IPS-20b (cell line): Measurements from ENCODE around the gene EFCC1.

ENCODE experiments used
- H3K27ac ChIP-seq: one replicate; pipeline ENCODE4 v1.5.1; 2013; ENCODE audit warnings: low read length
- H3K27me3 ChIP-seq: 2 replicates; pipeline ENCODE4 v1.6.1; 2013; ENCODE audit warnings: mild to moderate bottlenecking, low read length, inconsistent platforms; ENCODE audit not compliant: insufficient read depth
- H3K36me3 ChIP-seq: 2 replicates; pipeline ENCODE4 v1.6.1; 2013; ENCODE audit warnings: low read depth, mild to moderate bottlenecking, inconsistent platforms, low read length, moderate library complexity; ENCODE audit not compliant: insufficient read depth
- H3K4me1 ChIP-seq: 2 replicates; pipeline ENCODE4 v1.6.1; 2013; ENCODE audit warnings: mild to moderate bottlenecking, control low read depth, inconsistent platforms, low read length, moderate library complexity; ENCODE audit not compliant: insufficient read depth
- H3K4me3 ChIP-seq: 2 replicates; pipeline ENCODE4 v1.5.1; 2013; ENCODE audit warnings: mild to moderate bottlenecking, low read length, inconsistent platforms
- H3K9ac ChIP-seq: 2 replicates; pipeline ENCODE4 v1.6.1; 2013; ENCODE audit warnings: low read depth, mild to moderate bottlenecking, inconsistent platforms, low read length, moderate library complexity
- H3K9me3 ChIP-seq: 2 replicates; pipeline ENCODE4 v1.6.1; 2013; ENCODE audit warnings: mild to moderate bottlenecking, low read depth, low read length, inconsistent platforms; ENCODE audit not compliant: insufficient read depth

Gene EFCC1

DNA sequence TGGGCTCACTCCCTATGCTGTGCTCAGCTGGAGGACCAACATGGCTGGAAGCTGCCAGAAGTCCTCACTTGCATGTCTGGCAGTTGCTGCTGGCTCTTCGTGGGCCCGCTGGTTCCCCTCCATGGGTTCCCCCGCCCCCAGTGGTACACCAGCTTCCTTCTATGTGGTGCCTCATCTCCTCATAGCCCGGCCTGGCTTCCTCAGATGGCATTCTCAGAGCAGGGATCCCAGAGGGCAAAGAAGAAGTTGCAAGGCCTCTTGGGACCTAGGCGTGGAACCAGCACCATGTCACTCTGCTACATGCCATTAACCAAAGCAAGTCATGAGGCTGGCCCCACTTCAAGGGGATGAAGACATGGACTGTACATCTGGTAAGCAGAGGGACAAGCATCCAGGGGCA is 4.4 kb upstream of the EFCC1 start:
- Histone ChIP-seq H3K27ac (no peak overlapping the region), H3K4me1 (peaks cover 21% of the 10 kb centered on the region; the same call in 1 of the 2 replicates), H3K27me3 (peaks cover 95% of the 10 kb centered on the region), H3K36me3 (no peaks in the 10 kb centered on the region), H3K9ac (no peak overlapping the region), H3K4me3 (no peak overlapping the region), H3K9me3 (no peaks in the 10 kb centered on the region)

DNA sequence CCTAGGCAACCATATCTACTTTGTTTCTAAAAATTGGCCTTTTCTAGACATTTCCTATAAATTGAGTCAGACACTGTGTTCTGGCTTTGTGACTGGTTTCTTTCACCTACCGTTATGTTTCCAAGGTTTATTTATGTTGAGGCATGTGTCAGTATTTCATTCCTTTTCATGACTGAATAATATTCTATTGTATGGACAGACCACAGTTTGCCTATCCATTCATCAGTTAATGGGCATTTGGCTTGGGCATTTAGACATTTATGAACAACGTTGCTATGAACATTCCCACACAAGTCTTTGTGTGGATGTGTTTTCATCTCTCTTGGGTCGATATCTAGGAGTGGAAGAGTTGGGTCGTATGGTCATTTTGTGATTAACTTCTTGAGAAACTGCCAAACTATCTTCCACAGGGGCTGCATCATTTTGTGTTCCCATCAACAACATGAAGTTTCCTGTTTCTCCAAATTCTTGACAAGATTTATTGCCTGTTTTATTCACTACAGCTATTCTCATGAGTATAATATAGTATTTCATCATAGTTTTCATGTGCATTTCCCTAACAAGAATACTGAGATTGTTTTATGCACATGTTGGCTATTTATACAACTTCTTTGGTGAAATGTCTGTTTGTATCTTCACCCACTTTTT is 3.5 kb upstream of the EFCC1 start:
- Histone ChIP-seq H3K36me3 (no peaks in the 10 kb centered on the region), H3K4me3 (no peak overlapping the region), H3K4me1 (peaks cover 21% of the 10 kb centered on the region; the same call in 1 of the 2 replicates), H3K27me3 (peaks cover 96% of the 10 kb centered on the region), H3K9ac (no peak overlapping the region), H3K9me3 (no peaks in the 10 kb centered on the region), H3K27ac (no peak overlapping the region)

DNA sequence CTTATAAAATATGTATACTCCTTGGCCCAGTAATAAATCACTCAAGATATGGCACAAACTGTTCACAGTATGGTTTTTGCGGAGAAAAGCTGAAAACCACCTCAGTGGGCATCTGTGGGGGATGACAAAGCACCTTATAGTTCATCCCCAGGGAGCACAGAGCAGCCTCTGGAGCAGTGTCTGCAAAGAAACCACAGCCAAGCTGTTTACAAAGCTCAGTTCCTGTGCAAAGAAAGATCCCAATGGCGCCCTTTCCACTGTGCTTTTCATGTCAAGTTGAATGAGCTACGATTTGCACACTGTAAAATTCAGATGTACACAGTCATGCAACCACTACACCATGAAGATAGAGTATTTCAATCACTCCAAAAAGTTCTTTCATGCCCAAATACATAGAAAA is 2.5 kb upstream of the EFCC1 start:
- peak overlapping the region; percentile 18; the same call in 1 of the 2 replicates for H3K9ac ChIP-seq
- H3K27ac ChIP-seq: no peak overlapping the region
- no peaks in the 10 kb centered on the region for H3K36me3 ChIP-seq
- peak overlapping the region; percentile 40; the same call in 1 of the 2 replicates for H3K4me3 ChIP-seq
- H3K27me3 ChIP-seq: peaks cover 96% of the 10 kb centered on the region
- H3K9me3 ChIP-seq: no peaks in the 10 kb centered on the region
- H3K4me1 ChIP-seq: peaks cover 14% of the 10 kb centered on the region; the same call in 1 of the 2 replicates

DNA sequence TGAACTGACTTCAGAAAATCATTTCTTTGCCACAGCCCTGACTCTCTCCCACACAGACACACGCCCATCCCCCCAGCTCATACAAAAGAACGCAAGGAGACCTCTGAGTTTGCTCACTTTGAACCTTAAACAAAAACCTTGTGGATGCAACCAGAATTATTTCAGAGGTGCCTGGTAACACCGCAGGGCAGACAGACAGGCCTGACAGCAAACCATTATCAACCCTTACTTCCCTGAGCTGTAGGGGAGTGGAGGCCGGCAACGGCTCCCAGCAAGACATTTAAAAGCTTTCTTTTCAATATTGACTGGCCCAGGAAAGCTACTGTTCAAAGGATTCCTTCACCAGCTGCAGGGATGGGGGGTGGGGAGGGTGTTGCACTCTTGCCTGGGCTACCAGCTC is 2.0 kb upstream of the EFCC1 start:
- Histone ChIP-seq H3K27ac (no peak overlapping the region), H3K4me3 (peak overlapping the region; percentile 40; the same call in 1 of the 2 replicates), H3K4me1 (peaks cover 14% of the 10 kb centered on the region; the same call in 1 of the 2 replicates), H3K9me3 (no peaks in the 10 kb centered on the region), H3K36me3 (no peaks in the 10 kb centered on the region), H3K27me3 (peaks cover 99% of the 10 kb centered on the region), H3K9ac (peak overlapping the region; percentile 18; the same call in 1 of the 2 replicates)

DNA sequence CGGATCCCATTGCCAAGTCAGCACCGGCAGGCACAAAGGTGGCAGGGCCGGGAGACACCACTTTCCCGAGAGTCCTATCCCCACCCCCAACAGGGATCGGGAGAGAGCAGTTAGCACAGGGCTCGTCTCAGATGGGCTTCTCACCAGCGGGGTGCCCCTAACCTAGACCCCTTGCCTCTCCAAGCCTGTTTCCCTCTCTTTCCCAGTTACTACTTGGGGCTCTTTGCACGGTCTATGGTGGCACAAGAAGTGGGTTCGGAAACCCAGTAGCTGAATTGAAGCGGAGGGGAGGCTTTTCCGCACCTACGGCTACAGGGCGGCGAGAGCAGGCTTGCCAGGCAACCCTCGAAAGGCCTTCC is 383 bp upstream of the EFCC1 start:
- no peaks in the 10 kb centered on the region for H3K9me3 ChIP-seq
- H3K9ac ChIP-seq: peak overlapping the region; percentile 28; the same call in 1 of the 2 replicates
- peak overlapping the region; percentile 73 for H3K4me3 ChIP-seq
- no peaks in the 10 kb centered on the region for H3K36me3 ChIP-seq
- no peak overlapping the region for H3K27ac ChIP-seq
- peaks cover 8% of the 10 kb centered on the region; the same call in 1 of the 2 replicates for H3K4me1 ChIP-seq
- peaks cover 99% of the 10 kb centered on the region for H3K27me3 ChIP-seq

DNA sequence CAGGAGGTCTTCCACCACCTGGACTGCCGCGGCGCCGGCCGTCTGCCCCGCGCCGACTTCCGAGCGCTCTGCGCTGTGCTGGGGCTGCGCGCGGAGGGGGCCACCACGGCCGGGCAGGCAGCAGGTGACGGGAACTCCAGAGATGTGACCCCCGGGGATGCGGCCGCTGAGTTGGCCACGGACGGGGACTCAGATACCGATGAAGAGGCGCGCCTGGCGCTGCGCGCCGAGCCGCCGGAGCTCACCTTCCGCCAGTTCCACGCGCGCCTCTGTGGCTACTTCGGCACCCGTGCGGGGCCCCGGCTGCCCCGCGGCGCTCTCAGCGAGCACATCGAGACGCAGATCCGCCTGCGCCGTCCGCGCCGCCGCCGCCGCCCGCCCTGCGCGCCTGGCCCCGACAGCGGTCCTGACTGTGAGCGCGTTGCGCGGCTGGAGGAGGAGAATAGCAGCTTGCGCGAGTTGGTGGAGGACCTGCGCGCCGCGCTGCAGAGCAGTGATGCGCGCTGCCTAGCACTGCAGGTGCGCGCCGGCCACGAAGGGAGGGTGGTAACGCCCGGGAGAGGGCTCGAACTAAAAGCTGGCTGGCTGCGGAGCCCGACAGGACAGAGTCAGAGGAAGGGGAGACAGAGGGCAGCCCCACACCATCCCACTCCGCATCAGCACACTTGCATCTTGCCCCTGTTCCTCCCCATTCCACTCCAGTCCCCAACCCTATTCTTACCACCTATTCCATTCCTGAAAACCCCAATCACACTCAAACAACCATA is 885 bp downstream of the EFCC1 start:
- Histone ChIP-seq H3K27ac (no peak overlapping the region), H3K9ac (no peak overlapping the region), H3K4me1 (peaks cover 8% of the 10 kb centered on the region; the same call in 1 of the 2 replicates), H3K36me3 (no peaks in the 10 kb centered on the region), H3K9me3 (no peaks in the 10 kb centered on the region), H3K27me3 (peaks cover 99% of the 10 kb centered on the region), H3K4me3 (peak overlapping the region; percentile 73)

DNA sequence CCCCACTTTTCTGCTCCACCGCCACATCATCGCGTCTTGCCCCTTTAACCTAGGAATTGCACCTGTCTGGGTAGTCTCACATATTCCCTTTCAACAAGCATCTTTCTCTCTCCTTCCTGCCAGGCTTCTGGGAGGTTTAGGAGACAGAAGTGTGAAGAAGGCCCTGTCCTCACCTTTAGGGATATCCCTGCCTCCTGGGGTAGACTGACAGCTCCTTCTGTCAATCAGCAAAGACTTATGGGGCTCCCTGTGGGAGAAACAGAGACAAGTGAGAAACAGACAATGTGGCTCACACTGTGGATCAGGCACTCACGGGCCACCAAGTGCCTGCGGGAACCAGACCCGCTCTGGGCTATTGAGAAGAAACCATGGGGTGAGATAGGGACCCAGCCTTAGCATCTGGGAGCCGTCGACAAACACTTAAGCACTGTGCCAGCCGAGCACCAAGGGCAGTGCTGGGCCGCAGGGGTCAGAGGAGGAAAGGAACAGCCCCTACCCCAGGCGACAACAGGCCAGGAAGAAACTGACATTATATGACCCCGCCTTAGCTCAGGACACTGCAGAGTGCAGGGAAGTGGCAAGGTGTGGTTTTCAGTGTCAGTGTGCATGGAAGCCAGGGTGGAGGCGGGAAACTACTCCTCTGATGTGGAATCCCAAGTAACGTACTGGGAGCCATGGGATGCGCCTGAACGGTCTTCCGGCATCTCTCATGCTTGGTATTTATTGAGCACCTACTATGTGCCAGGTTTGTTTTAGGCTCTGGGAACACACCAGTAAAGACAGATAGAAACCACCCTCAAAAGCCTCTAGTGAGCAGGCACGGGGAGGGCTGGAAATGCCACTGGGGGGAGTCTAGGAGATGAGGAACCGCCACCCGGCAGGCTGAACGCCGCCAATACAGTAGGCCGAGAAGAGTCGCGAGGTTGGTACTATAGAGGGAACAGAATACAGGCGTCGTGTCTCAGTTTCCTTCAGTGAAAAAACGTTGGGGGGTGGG is 1.8 kb downstream of the EFCC1 start:
- Histone ChIP-seq H3K27me3 (peaks cover 100% of the 10 kb centered on the region), H3K9ac (no peak overlapping the region), H3K27ac (no peak overlapping the region), H3K9me3 (no peaks in the 10 kb centered on the region), H3K4me1 (peaks cover 8% of the 10 kb centered on the region; the same call in 1 of the 2 replicates), H3K36me3 (no peaks in the 10 kb centered on the region), H3K4me3 (peak overlapping the region; percentile 73)

DNA sequence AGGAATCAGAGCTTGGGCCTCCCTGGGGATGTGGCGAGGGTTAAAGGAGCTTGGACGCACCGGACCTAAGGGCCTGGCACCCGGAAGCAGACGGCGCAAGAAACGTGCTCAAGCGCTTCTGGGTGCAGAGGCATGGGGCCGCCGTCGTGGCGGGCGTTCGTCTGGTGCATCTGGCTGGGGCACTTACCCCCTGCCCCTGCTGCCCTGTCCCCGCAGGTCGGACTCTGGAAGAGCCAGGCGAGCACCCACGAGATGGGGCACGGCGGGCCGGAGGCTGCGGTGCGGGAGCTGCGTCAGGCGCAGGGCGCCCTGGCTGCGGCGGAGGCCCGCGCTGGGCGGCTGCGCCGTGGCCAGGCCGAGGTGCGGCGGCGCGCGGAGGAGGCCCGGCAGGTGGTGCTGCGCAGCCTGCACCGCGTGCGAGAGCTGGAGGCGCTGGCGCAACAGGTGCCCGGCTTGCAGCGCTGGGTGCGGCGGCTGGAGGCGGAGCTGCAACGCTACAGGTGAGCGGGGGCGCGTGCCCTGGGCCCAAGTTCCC is 2.5 kb downstream of the EFCC1 start:
- Histone ChIP-seq H3K27me3 (peaks cover 100% of the 10 kb centered on the region), H3K36me3 (no peaks in the 10 kb centered on the region), H3K4me1 (peaks cover 8% of the 10 kb centered on the region; the same call in 1 of the 2 replicates), H3K4me3 (peak overlapping the region; percentile 50), H3K27ac (no peak overlapping the region), H3K9ac (no peak overlapping the region), H3K9me3 (no peaks in the 10 kb centered on the region)

DNA sequence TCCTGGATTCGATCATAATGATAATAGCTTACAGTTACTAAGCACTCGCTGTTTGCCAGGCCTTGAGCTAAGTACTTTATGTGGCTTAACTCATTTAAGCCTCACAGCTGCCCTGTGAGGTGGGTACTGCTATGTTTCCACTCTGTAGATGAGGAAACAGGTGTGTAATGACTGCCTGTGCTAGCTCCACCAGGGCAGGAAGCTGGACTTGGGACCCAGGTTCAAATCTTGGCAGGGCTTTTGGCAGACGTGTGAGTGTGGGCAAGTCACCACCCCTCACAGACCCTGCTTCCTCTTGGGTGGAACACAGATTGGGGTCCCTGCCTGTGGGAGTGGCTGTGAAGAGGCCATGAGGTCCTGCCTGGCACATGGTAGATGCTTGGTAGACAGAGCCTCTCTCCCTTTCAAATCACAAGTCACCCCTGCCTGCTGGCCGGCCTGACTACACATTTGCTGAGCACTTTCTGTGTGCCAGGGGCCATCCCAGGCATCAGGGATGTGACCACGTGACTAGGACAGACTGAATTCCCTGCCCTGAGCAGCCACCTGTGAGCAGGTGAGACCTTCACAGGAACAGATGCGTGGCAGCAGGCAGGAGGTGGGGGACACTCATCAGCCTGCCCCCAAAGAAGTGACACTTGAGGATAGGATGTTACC is 3.7 kb downstream of the EFCC1 start:
- H3K4me1 ChIP-seq: peaks cover 4% of the 10 kb centered on the region; the same call in 1 of the 2 replicates
- H3K4me3 ChIP-seq: no peak overlapping the region
- H3K9ac ChIP-seq: no peak overlapping the region
- peaks cover 89% of the 10 kb centered on the region for H3K27me3 ChIP-seq
- H3K36me3 ChIP-seq: no peaks in the 10 kb centered on the region
- H3K27ac ChIP-seq: no peak overlapping the region
- H3K9me3 ChIP-seq: no peaks in the 10 kb centered on the region

DNA sequence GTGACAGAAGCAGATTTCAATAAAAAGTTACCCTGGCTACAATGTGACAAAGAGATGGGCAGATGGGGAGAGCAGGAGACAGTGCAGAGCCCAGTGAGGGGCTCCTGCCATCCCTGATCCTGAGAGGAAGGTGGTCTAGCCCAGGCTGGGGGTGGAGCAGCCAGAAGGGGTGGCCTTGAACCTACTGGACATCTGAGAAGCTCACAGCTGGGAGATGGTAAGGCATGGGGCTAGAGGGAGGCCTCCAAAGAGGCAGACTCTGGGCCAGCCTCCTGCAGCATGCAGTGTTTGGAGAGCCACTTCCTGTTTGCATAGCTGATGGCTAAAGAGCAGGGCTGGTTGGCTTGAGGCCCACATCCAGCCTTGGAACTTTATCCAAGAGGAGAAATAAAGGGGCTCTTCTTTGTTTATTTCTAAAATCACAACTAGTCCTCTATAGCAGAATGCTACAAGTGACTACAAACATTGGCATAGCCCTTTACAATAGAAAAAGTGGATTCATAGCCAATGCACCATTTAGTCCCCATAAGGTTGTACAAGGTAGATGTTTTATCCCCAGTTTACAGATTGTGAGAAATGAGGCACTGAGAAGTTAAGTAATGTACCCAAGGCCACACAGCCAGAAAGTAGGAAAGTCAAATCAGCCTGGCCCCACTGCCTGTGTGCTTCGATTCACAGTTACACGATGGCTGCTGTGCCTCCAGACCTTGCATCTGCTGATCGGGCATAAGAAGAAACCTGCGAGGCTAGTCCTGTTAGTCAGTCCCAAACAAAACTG is 4.6 kb downstream of the EFCC1 start:
- no peak overlapping the region for H3K27ac ChIP-seq
- H3K4me3 ChIP-seq: no peak overlapping the region
- H3K36me3 ChIP-seq: no peaks in the 10 kb centered on the region
- H3K9me3 ChIP-seq: no peaks in the 10 kb centered on the region
- no peak overlapping the region for H3K9ac ChIP-seq
- peaks cover 80% of the 10 kb centered on the region for H3K27me3 ChIP-seq
- peaks cover 1% of the 10 kb centered on the region; the same call in 1 of the 2 replicates for H3K4me1 ChIP-seq
